Measurements from ENCODE around the gene ATF7.

- TF ChIP-seq, protein P1, sequence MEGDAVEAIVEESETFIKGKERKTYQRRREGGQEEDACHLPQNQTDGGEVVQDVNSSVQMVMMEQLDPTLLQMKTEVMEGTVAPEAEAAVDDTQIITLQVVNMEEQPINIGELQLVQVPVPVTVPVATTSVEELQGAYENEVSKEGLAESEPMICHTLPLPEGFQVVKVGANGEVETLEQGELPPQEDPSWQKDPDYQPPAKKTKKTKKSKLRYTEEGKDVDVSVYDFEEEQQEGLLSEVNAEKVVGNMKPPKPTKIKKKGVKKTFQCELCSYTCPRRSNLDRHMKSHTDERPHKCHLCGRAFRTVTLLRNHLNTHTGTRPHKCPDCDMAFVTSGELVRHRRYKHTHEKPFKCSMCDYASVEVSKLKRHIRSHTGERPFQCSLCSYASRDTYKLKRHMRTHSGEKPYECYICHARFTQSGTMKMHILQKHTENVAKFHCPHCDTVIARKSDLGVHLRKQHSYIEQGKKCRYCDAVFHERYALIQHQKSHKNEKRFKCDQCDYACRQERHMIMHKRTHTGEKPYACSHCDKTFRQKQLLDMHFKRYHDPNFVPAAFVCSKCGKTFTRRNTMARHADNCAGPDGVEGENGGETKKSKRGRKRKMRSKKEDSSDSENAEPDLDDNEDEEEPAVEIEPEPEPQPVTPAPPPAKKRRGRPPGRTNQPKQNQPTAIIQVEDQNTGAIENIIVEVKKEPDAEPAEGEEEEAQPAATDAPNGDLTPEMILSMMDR (IDR thresholded peaks at IDR 0.05; ENCODE audit: low read depth, low read length): no peak
- TF ChIP-seq, protein P2, sequence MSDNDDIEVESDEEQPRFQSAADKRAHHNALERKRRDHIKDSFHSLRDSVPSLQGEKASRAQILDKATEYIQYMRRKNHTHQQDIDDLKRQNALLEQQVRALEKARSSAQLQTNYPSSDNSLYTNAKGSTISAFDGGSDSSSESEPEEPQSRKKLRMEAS (IDR thresholded peaks at IDR 0.05; ENCODE audit: low read depth, low read length): no peak
- no peak for TF ChIP-seq POLR2A (IDR thresholded peaks at IDR 0.05; ENCODE audit: extremely low read depth, insufficient read length)
- TF ChIP-seq MYC (IDR thresholded peaks at IDR 0.05; ENCODE audit: low read depth, low read length): no peak
These were observed 53.9 kb downstream of the ATF7 start for GRCh38 chr12:53572134-53572758.
